ENCODE data around the gene CD160. TPM values are rescaled to one million over a fixed set of nuclear protein-coding genes. Genes with fewer than 3 reads are reported as not detected.

The CD160 gene
- total RNA-seq, 4 donors from 2014 or later = 0.26 TPM; not detected in 3

GRCh38 chr1:145695821-145696629 is 23.3 kb upstream of the CD160 start:
- WGBS = 82% methylated on average over 3 of the region's 5 CpGs
- H3K4me1 ChIP-seq = peaks cover 0 to 6% (median 2%) of the 10 kb centered on the region in 4 donors
- DNase-seq (ENCODE audit: extremely low spot score) = no peak
- no peak overlapping the region for H3K27ac ChIP-seq (replicated peaks in 1 of 4)
- H3K9me3 ChIP-seq = no peaks in the 10 kb centered on the region
- H3K27me3 ChIP-seq = no peaks in the 10 kb centered on the region
- TF ChIP-seq EP300 (IDR thresholded peaks at IDR 0.05) (no peak), POLR2AphosphoS5 (IDR thresholded peaks at IDR 0.05) (no peak), CTCF (IDR thresholded peaks at IDR 0.05) (no peak), POLR2A (IDR thresholded peaks at IDR 0.05; ENCODE audit: low read depth) (no peak)
- H3K4me3 ChIP-seq = no peak overlapping the region
- H3K36me3 ChIP-seq = no peaks in the 10 kb centered on the region
- intact Hi-C loops (cut with DNase I) = no loop called here

GRCh38 chr1:145696630-145696960 is 22.7 kb upstream of the CD160 start:
- DNase-seq (ENCODE audit: extremely low spot score) = no peak
- Histone ChIP-seq H3K4me1 (peaks cover 0 to under 1% (median 0%) of the 10 kb centered on the region in 4 donors), H3K27me3 (no peaks in the 10 kb centered on the region), H3K4me3 (no peak overlapping the region), H3K27ac (replicated peaks in 1 of 4) (no peak overlapping the region), H3K9me3 (no peaks in the 10 kb centered on the region), H3K36me3 (no peaks in the 10 kb centered on the region)
- 95% methylated on average over 3 of the region's 3 CpGs for WGBS
- intact Hi-C loops (cut with DNase I) = no loop called here
- TF ChIP-seq CTCF (IDR thresholded peaks at IDR 0.05) (no peak), POLR2A (IDR thresholded peaks at IDR 0.05; ENCODE audit: low read depth) (no peak), POLR2AphosphoS5 (IDR thresholded peaks at IDR 0.05) (no peak), EP300 (IDR thresholded peaks at IDR 0.05) (no peak)

GRCh38 chr1:145701306-145701862 is 17.9 kb upstream of the CD160 start:
- no peak for DNase-seq (ENCODE audit: extremely low spot score)
- Histone ChIP-seq H3K4me1 (no peaks in the 10 kb centered on the region), H3K4me3 (no peak overlapping the region), H3K27ac (replicated peaks in 1 of 4) (no peak overlapping the region), H3K36me3 (no peaks in the 10 kb centered on the region), H3K9me3 (no peaks in the 10 kb centered on the region), H3K27me3 (no peaks in the 10 kb centered on the region)
- 74% methylated on average over 2 of the region's 2 CpGs for WGBS
- intact Hi-C loops (cut with DNase I) = no loop called here
- TF ChIP-seq POLR2A (IDR thresholded peaks at IDR 0.05; ENCODE audit: low read depth) (no peak), POLR2AphosphoS5 (IDR thresholded peaks at IDR 0.05) (no peak), EP300 (IDR thresholded peaks at IDR 0.05) (no peak), CTCF (IDR thresholded peaks at IDR 0.05) (no peak)

- intact Hi-C loops (cut with DNase I) = no loop called here
- no peaks in the 10 kb centered on the region for H3K9me3 ChIP-seq
Measured at GRCh38 chr1:145702052-145702451, 17.2 kb upstream of the CD160 start.

More at GRCh38 chr1:145702052-145702451, 17.2 kb upstream of the CD160 start:
- Histone ChIP-seq H3K4me1 (no peaks in the 10 kb centered on the region), H3K27ac (replicated peaks in 1 of 4) (no peak overlapping the region), H3K4me3 (no peak overlapping the region), H3K27me3 (no peaks in the 10 kb centered on the region), H3K36me3 (no peaks in the 10 kb centered on the region)
- WGBS = 88% methylated on average over 2 of the region's 2 CpGs
- TF ChIP-seq CTCF (IDR thresholded peaks at IDR 0.05) (no peak), POLR2A (IDR thresholded peaks at IDR 0.05; ENCODE audit: low read depth) (no peak), EP300 (IDR thresholded peaks at IDR 0.05) (no peak), POLR2AphosphoS5 (IDR thresholded peaks at IDR 0.05) (no peak)
- no peak for DNase-seq (ENCODE audit: extremely low spot score)

Data from esophagus muscularis mucosa (tissue), 4 donors.